GM21423 (cell line): Measurements from ENCODE around the gene CLRN1.

Experiments used
- ATAC-seq: cut with Tn5 transposase; IDR thresholded peaks from one replicate; pipeline ENCODE4 v1.9.1; 2021; ENCODE audit warnings: mild to moderate bottlenecking, moderate library complexity; ENCODE audit not compliant: unreplicated experiment

CLRN1 gene

GRCh38 chr3:150925751-150926201 is 46.8 kb downstream of the CLRN1 start:
- ATAC-seq: peak; percentile 91

GRCh38 chr3:150922611-150923010 is 49.9 kb downstream of the CLRN1 start:
- no peak for ATAC-seq

DNA sequence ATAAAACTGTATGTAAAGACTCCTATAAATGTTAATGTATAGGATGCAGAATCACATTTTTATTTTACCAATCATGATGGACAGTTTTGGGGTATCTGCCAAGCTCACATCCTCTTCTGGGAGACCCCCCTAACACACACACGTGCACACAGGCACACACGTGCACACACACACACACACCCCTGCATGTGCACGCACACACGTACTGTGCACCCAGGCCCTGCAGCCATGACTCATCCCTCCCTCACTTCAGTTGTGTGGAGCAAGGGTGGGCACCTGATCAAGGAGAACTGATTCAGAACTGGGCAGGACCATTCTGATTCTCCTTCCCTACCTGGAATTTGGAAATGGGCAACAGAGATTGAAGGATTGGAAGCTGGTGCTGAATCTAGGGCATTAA is 51.3 kb downstream of the CLRN1 start:
- ATAC-seq: no peak

GRCh38 chr3:150920236-150920635 is 52.3 kb downstream of the CLRN1 start:
- ATAC-seq: no peak

DNA sequence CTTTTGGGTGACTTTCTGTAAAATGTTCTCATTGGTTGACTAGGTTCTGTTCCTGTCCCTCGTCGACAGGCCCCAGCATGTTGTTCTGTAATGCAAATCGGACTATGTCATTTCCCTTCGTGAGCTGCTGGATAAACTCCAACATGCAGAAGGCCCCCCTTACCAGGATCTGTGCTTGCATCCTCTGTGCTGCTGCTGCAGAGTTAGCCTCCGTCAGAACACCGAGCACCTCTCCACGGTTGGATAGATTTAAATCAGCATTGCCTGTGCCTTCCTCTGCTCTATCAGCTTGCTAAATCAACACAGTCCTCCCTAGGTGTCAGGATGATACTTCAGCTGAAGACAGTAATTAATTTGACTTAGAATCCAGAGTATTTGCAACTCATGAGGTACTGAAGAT is 54.6 kb downstream of the CLRN1 start:
- ATAC-seq: no peak

GRCh38 chr3:150913133-150913922 is 59.2 kb downstream of the CLRN1 start:
- ATAC-seq: no peak

- ATAC-seq: no peak
Observed at GRCh38 chr3:150912501-150912900, 60.0 kb downstream of the CLRN1 start.

DNA sequence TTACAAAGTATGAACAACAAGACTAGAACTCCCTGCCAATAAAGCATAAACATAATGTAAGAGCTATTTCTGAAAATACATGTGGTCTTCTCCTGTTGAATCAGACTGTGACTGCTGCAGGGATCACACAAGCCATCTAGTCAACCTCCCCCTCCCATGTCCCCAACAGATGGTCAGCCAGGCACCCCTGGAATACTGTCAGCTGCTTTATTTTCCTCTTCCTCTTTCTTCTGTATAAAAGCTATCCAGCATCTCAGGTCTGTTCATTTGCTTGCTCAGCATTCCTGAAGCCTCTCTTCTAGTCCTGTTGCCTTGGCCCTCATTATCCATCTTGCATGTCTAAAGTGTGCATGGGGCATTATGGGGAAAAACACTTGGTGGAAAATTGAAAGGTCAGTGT is 60.8 kb downstream of the CLRN1 start:
- no peak for ATAC-seq

GRCh38 chr3:150906461-150906860 is 66.1 kb downstream of the CLRN1 start:
- ATAC-seq: no peak

- no peak for ATAC-seq
Observed at GRCh38 chr3:150905746-150906145, 66.8 kb downstream of the CLRN1 start.

DNA sequence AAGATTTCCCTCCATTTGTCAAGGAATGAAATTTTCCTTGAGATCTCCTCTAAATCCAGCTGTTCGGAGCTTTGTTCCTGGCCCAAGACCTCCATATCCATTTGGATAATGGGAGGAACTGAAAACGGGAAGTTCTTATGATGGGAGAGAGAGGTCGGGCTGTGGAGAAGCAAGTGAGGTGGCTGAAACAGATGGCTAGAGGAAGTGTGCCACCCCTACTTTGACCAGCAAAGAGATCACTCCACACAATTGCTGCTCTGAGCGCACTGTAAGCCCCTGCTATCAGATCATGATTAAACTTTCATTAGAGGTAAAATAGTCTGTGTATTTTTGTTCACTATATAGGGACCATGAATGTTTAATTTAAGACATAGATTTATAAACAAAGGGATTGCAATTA is 67.2 kb downstream of the CLRN1 start, which contains the start of gene MINDY4B:
MINDY4B (minus strand) TSS at position 101 of the 400 bp plus-strand sequence; CDS start at position 101, 0 bp downstream.
- ATAC-seq: no peak

GRCh38 chr3:150902988-150903387 is 69.5 kb downstream of the CLRN1 start:
- no peak for ATAC-seq

DNA sequence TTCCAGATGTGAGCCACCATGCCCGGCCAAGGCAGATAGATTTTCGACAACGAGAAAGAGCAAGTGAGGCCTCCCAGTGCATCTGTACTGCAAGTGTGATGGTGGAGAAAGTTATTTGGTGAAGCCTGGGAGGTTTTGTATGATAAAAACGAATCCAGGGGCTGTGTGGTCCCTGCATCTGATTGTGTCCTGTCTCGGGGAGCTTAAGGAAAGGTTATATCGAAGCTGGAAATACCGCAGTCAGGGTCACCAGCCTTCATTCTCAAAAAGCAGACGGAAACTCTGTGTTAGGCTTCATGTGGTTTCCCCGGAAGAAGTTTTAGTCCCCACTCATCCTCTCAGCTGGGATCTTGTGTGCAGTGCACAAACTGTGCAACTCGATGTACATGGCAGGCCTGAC is 70.7 kb downstream of the CLRN1 start:
- no peak for ATAC-seq

DNA sequence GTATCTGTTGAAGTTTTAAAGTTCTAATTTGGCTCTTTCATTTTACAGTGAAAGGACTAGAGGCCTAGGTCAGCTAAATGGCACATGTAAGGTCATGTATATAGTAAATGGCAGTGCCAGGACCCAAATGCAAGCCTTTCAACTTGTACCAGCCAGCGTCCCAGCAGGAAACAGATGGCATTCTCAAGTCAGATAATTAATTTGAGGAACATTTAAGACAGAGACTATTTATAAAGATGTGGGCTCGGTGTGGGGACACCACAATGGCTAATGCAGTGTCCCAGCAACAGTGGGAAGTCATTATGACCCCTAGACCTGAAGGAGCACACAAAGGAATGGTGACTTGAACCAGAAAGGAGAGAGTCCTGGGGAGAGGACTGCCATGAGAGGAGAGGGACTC is 73.4 kb downstream of the CLRN1 start:
- ATAC-seq: no peak

- ATAC-seq: no peak
Observed at GRCh38 chr3:150898046-150898754, 74.3 kb downstream of the CLRN1 start.

DNA sequence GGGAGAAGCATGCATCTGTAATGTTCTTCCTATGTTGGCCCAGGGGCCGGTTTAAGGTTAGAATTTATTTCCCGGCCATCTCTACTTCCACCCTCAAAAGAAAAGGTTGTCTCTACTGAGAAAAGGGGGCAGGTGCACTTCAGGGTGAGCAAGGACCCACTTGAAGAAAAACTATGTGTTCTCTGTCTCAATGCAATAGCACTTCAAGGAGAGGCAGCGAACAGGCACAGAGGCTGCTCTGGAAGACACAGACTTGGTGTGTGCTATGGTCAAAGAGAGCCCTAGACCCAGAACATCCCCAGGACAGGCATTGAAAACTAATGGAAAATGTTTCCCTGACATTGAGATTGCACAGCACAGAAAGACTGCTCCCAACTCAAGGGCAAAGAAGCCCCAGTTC is 74.9 kb downstream of the CLRN1 start:
- ATAC-seq: no peak

DNA sequence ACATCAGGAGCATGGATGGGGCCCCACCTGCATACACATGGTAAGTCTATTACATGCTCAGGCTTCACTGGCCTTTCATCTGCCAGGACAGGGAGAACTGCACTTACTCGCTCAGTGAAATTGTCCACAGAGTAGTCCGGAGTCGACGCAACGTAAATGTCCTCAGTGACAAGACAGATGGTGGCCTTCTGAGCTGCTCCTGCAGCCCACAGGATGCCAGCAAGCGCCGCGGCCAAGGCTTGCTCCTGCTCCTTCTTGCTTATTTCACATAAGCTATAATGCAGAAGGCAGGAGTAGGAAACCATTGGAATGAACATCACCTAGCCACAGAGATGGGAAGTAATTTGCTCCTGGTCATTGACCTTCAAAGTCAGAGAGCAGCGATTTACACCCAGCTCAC is 81.7 kb downstream of the CLRN1 start:
- ATAC-seq: no peak

DNA sequence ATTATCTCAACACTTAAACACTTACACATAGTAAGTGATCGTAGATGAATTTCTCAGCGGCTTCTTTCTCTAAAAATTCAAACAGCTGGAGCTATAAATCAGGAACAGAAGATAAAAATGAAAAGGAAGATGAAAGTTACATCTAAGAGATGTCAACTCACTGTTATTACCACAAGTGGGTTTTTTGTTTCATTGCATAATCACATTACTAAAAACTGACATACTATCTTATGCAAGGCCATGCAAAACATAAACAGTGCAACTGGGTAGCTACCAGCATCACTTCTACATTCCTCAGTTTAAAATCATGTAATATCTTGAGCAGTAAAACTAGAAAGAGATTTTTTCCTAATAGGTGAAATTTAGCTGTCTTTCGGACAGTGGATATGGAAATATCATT is 82.2 kb downstream of the CLRN1 start:
- ATAC-seq: no peak

DNA sequence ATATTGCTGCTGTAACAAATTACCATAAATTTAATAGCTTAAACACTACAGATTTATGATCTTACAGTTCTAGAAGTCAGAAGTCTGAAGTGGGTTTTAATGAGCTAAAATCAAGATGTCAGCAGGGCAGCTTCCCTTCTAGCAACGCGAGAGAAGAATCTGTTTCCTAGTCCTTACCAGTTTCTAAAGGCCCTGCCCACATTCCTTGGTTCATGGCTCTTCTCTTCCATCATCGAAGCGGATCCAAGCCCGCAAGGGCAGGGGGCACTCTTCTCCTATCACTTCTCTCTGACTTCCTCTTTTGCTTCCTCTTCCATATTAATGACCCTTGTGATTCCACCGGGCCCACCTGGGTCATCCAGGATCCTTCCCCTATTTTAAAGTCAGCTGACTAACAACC is 83.4 kb downstream of the CLRN1 start:
- no peak for ATAC-seq

DNA sequence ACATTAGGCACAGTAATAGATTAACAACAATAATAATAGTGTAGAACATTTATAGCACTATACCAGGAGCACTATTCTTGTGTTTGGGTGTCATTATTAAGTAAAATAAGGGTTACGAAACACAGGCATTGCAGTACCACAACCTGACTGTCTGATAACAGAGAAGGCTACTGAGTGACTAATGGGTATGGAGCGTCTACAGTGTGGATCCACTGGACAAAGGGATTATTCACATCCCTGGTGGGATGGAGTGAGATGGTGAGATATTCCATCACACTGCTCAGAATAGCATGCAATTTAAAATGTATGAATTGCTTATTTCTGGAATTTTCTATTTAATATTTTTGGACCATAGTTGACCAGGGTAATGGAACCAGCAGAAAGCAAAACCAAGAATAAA is 85.5 kb downstream of the CLRN1 start:
- ATAC-seq: no peak

DNA sequence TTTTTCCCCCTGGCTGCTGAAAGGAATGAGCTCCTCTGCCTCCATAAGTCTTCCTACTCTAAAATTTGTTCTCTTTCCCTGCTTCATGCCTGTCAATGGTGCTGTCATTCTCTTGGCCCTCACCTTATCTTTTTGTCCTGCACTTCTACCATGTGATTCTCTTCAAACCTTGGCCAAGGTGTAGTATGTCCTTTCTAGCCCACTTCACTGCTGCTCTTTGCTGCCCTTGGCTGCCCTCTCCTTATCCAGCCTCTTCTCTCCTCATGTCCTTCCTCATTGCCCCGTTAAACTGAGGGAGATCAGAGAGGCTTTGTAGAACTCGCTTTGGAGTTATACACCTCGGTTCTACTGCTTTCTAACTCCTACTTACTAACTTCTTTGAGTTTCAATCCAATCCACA is 87.0 kb downstream of the CLRN1 start:
- no peak for ATAC-seq

DNA sequence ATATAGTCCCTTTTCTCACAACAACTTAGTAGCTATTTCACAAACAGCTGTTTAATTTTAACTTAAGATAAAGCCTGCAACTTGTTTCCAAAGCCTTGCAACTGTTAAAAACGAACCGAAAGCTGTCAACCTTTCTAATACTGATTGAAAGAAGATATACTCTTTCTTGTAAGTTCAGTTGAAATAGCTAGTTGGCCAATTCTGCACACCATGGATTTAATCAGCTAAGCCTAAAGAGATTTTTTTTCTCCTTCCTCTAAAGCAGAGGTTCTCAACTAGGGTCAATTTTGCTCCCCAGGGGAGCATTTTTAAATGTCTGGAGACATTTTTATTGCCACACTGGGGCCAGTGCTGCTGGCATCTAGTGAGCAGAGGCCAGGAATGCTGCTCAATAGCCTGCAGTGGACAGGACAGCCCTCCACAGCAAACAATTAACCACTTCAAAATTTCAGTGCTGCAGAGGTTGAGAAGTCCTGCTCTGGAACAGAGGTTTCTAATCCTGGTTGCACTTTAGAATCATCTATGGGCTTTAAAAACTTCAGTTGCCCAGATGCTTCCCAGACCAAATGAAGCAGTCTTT is 93.4 kb downstream of the CLRN1 start:
- ATAC-seq: no peak
